22Rv1 (cell line): ENCODE measurements around the gene CDYL.

Experiments
- ZFX ChIP-seq: fragments of 450-650 bp; IDR thresholded peaks from 2 replicates; pipeline ENCODE4 v1.6.1; 2017; ENCODE audit warnings: antibody characterized with exemption, borderline replicate concordance
- TF ChIP-seq, protein P1 (sequence below): fragments of 450-650 bp; IDR thresholded peaks from 2 replicates; pipeline ENCODE4 v1.5.1; 2017; ENCODE audit warnings: mild to moderate bottlenecking

GRCh38 chr6:4778086-4778485 lies 1.9 kb downstream of the CDYL start:
- TF ChIP-seq, protein P1, sequence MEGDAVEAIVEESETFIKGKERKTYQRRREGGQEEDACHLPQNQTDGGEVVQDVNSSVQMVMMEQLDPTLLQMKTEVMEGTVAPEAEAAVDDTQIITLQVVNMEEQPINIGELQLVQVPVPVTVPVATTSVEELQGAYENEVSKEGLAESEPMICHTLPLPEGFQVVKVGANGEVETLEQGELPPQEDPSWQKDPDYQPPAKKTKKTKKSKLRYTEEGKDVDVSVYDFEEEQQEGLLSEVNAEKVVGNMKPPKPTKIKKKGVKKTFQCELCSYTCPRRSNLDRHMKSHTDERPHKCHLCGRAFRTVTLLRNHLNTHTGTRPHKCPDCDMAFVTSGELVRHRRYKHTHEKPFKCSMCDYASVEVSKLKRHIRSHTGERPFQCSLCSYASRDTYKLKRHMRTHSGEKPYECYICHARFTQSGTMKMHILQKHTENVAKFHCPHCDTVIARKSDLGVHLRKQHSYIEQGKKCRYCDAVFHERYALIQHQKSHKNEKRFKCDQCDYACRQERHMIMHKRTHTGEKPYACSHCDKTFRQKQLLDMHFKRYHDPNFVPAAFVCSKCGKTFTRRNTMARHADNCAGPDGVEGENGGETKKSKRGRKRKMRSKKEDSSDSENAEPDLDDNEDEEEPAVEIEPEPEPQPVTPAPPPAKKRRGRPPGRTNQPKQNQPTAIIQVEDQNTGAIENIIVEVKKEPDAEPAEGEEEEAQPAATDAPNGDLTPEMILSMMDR: no peak
- TF ChIP-seq ZFX: no peak
